Adipose tissue (tissue), 3 donors: ENCODE results near the gene PCARE. TPM values are rescaled to one million over a fixed set of nuclear protein-coding genes. Genes with fewer than 3 reads are reported as not detected.
"Not testable (repeated sequence)": the region's sequence is repeated elsewhere in the genome, so short reads cannot be mapped to it uniquely, and the experiment has no call there.

ENCODE experiments used
- H3K27ac ChIP-seq: one replicate; pipeline ENCODE4 v1.5.1; 2013; ENCODE audit warnings: low read depth, low read length
- WGBS, 3 donors: extraction: QIAGEN DNeasy Blood & Tissue Kit; methylation state at CpG; one replicate each; pipeline ENCODE4 v1.1.7; 2013; 5-methylcytosine and 5-hydroxymethylcytosine counted together
- polyA plus RNA-seq, 3 donors: library from polyadenylated mRNA; stranded (reverse); fragments of 200-250 nt; gene quantifications; one replicate each; pipeline ENCODE4 v1.2.3, GENCODE V29; 2013
- donor health status: healthy with polysubstance abuse.
- donor health status: Bipolar disorder and iron deficiency.
- donor health status: healthy.

PCARE gene
- under 1 TPM; 0.01 to 0.11 (median 0.07) TPM for polyA plus RNA-seq

GRCh38 chr2:29074411-29074810, at the start of gene PCARE:
Gene PCARE (minus strand): TSS chr2:29074523. CDS start chr2:29074261, 262 bp downstream.
- no peak within 1 kb of the TSS for H3K27ac ChIP-seq
- 88 to 92% (median 91%) methylated on average over 8 of the region's 8 CpGs for WGBS, 3 donors

GRCh38 chr2:29123617-29124349, 49.5 kb upstream of the PCARE start:
- H3K27ac ChIP-seq = no peak overlapping the region
- WGBS, 3 donors = 83 to 93% (median 90%) methylated on average over 3 of the region's 3 CpGs

GRCh38 chr2:29120846-29121245, 46.5 kb upstream of the PCARE start:
- 84 to 92% (median 92%) methylated on average over 2 of the region's 2 CpGs for WGBS, 3 donors
- no peak overlapping the region for H3K27ac ChIP-seq

- 47 to 69% (median 56%) methylated on average over 4 of the region's 4 CpGs for WGBS, 3 donors
- no peak overlapping the region for H3K27ac ChIP-seq
These were observed 44.9 kb upstream of the PCARE start for GRCh38 chr2:29119211-29119610.

GRCh38 chr2:29117636-29118303, 43.4 kb upstream of the PCARE start:
- H3K27ac ChIP-seq = no peak overlapping the region
- 63 to 65% (median 64%) methylated on average over 2 of the region's 2 CpGs for WGBS, 3 donors

GRCh38 chr2:29115797-29116781, 41.8 kb upstream of the PCARE start:
- 3 to 13% (median 4%) methylated on average over 46 to 53 of the region's 53 CpGs for WGBS, 3 donors
- peak overlapping the region; percentile 40 for H3K27ac ChIP-seq

- WGBS, 3 donors = 2 to 4% (median 4%) methylated on average over 37 to 72 of the region's 76 CpGs
- H3K27ac ChIP-seq = peak within 1 kb of the TSS; percentile 40
These were observed 40.8 kb upstream of the PCARE start, which contains the start of gene CLIP4 for GRCh38 chr2:29114946-29115609. Gene CLIP4 (plus strand): TSS chr2:29115415. CDS start chr2:29121389, 5,974 bp downstream.

GRCh38 chr2:29114586-29114945, 40.2 kb upstream of the PCARE start:
- no peak overlapping the region for H3K27ac ChIP-seq
- 78 to 84% (median 81%) methylated on average over 10 of the region's 10 CpGs for WGBS, 3 donors

- WGBS, 3 donors = 28 to 73% (median 34%) methylated on average over 4 of the region's 4 CpGs
- no peak overlapping the region for H3K27ac ChIP-seq
These were observed 39.6 kb upstream of the PCARE start for GRCh38 chr2:29113891-29114321.

GRCh38 chr2:29113027-29113686, 38.8 kb upstream of the PCARE start:
- no peak overlapping the region for H3K27ac ChIP-seq
- 87 to 94% (median 88%) methylated on average over 5 of the region's 5 CpGs for WGBS, 3 donors

GRCh38 chr2:29112379-29112778, 38.1 kb upstream of the PCARE start:
- H3K27ac ChIP-seq = no peak overlapping the region

- no peak overlapping the region for H3K27ac ChIP-seq
- 79 to 83% (median 82%) methylated on average over 4 of the region's 4 CpGs for WGBS, 3 donors
These were observed 36.7 kb upstream of the PCARE start for GRCh38 chr2:29110916-29111535.

- 89 to 100% (median 91%) methylated on average over 2 of the region's 2 CpGs for WGBS, 3 donors
These were observed 34.9 kb upstream of the PCARE start for GRCh38 chr2:29109246-29109645.

GRCh38 chr2:29108225-29108624, 33.9 kb upstream of the PCARE start:
- 77 to 85% (median 81%) methylated on average over 8 of the region's 8 CpGs for WGBS, 3 donors
- no peak overlapping the region for H3K27ac ChIP-seq

More at GRCh38 chr2:29109246-29109645, 34.9 kb upstream of the PCARE start:
- H3K27ac ChIP-seq = no peak overlapping the region

GRCh38 chr2:29107547-29107946, 33.2 kb upstream of the PCARE start:
- WGBS, 3 donors = 83 to 95% (median 85%) methylated on average over 3 of the region's 3 CpGs
- not testable (repeated sequence) for H3K27ac ChIP-seq

GRCh38 chr2:29106980-29107388, 32.7 kb upstream of the PCARE start:
- 69 to 73% (median 70%) methylated on average over 2 of the region's 2 CpGs for WGBS, 3 donors
- H3K27ac ChIP-seq = no peak overlapping the region

GRCh38 chr2:29106256-29106655, 31.9 kb upstream of the PCARE start:
- H3K27ac ChIP-seq = no peak overlapping the region
- 83 to 92% (median 89%) methylated on average over 3 of the region's 3 CpGs for WGBS, 3 donors
